Lung (tissue), 12 donors: Measurements from ENCODE around the gene AGBL3. TPM values are rescaled to one million over a fixed set of nuclear protein-coding genes. Genes with fewer than 3 reads are reported as not detected.

Experiments used
- ATAC-seq: fragments of 200-7000 bp; cut with Tn5 transposase; one replicate; pipeline ENCODE4 v1.9.1; 2020; ENCODE audit warnings: moderate number of reproducible peaks; ENCODE audit not compliant: insufficient read depth, low FRiP score
- DNase-seq, 3 donors: peaks; one replicate each; pipeline ENCODE4 v3.0.0-alpha.2; 2013 to 2017
- H3K27ac ChIP-seq, 2 donors: one replicate each; pipeline ENCODE4 v1.5.1; 2013; ENCODE audit warnings: mild to moderate bottlenecking in 2 of 2, moderate library complexity in 2 of 2, control low read depth in 1 of 2, inconsistent platforms in 1 of 2, low read depth in 1 of 2, low read length in 1 of 2
- H3K27me3 ChIP-seq, 3 donors: one replicate each; pipeline ENCODE4 v1.5.1; 2013; ENCODE audit warnings: low read length in 2 of 3; ENCODE audit not compliant: control insufficient read depth in 3 of 3, insufficient read depth in 3 of 3
- H3K36me3 ChIP-seq, 4 donors: one replicate each; pipeline ENCODE4 v1.5.1; 2013; ENCODE audit warnings: low read length in 4 of 4, mild to moderate bottlenecking in 1 of 4, moderate library complexity in 1 of 4; ENCODE audit not compliant: control insufficient read depth in 4 of 4, insufficient read depth in 4 of 4
- H3K4me1 ChIP-seq, 5 donors: one replicate each; pipeline ENCODE4 v1.5.1; 2013; ENCODE audit warnings: low read length in 5 of 5, mild to moderate bottlenecking in 2 of 5, moderate library complexity in 1 of 5; ENCODE audit not compliant: control insufficient read depth in 5 of 5, insufficient read depth in 5 of 5
- H3K4me3 ChIP-seq: one replicate; pipeline ENCODE4 v1.5.1; 2013; ENCODE audit warnings: mild to moderate bottlenecking, control low read depth, moderate library complexity
- H3K9ac ChIP-seq, 2 donors: one replicate each; pipeline ENCODE4 v1.5.1; 2013; ENCODE audit warnings: low read length in 2 of 2, control low read depth in 1 of 2; ENCODE audit not compliant: insufficient read depth in 1 of 2
- H3K9me3 ChIP-seq, 4 donors: one replicate each; pipeline ENCODE4 v1.5.1; 2013; ENCODE audit warnings: low read length in 3 of 4, mild to moderate bottlenecking in 1 of 4, moderate library complexity in 1 of 4; ENCODE audit not compliant: control insufficient read depth in 4 of 4, insufficient read depth in 3 of 4
- WGBS, 2 donors: extraction: QIAGEN DNeasy Blood & Tissue Kit; methylation state at CpG; one replicate each; pipeline ENCODE4 v1.1.7; 2013; 5-methylcytosine and 5-hydroxymethylcytosine counted together
- polyA plus RNA-seq, 2 donors: library from polyadenylated mRNA; stranded (reverse); fragments of 200-250 nt; gene quantifications; one replicate each; pipeline ENCODE4 v1.2.1, GENCODE V29; 2013
- total RNA-seq, 2 donors: library from RNA; depleted of rRNA in 1 of 2; stranded (reverse); fragments of >200 nt in 1 of 2; gene quantifications; one replicate each; pipeline ENCODE4 v1.2.1, GENCODE V29; 2014 to 2021
- TF ChIP-seq, protein P1 (sequence below): IDR thresholded peaks from 2 replicates; pipeline ENCODE4 v1.5.1; 2012; ENCODE audit warnings: mild to moderate bottlenecking; ENCODE audit errors: control extremely low read depth, extremely low read depth
- donor health status: control.
- donor health status: control.
- donor health status: Bipolar disorder and iron deficiency.
- donor health status: healthy.
- donor health status: DM: yes; HTN: yes; CAD: no.

Gene AGBL3
- total and polyA plus RNA-seq, 4 donors: 1.3 to 5.2 (median 2.8) TPM

DNA sequence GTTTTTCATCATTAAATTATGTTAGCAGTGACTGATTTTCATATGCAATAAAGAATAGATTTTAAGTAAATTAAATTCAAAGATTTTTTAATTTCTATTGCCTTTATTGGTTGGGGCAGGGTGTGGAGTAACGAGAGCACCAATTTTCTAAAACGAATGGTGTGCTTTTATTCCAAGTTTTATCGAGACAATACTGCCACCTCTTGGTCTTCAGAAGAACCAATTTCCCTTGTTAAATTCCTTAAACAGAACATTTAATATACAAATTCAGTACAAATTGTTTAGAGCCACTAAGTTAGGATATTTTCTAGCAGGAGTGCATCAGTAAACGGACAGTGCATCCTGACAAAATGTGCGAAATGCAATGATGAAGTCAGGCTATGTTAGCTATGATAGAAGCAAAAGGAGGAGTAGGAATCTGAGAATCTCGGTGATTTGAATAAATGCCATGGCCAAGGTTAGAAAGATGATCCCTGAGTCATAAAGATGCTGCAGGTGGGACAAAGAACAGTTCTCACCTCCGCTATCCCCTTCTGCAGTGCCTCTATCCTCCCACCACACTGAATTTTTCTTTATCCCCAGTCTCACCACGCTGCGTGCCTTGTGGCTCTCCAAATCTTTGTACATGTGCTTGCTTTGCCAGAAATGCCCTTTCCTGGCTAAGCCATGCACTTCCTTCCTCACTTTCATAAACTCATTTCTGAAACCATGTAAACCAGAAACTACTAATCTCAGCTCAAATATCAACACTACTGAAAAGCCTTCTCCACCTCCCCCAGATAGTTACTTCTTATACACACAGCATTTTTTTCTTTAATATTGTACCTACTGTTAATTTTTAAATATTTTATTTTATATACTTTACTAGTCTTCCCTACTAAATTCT is 31.9 kb upstream of the AGBL3 start:
- Histone ChIP-seq H3K4me3 (no peak overlapping the region), H3K27me3 (no peaks in the 10 kb centered on the region), H3K4me1 (no peaks in the 10 kb centered on the region), H3K27ac (peak overlapping the region in 1 of 2 donors; percentile 40), H3K9ac (no peak overlapping the region), H3K9me3 (no peaks in the 10 kb centered on the region), H3K36me3 (peaks cover 20 to 54% (median 24%) of the 10 kb centered on the region in 4 donors)
- DNase-seq: peak in 2 of 3 donors; percentile 44 to 57
- WGBS, 2 donors: 40 to 50% methylated on average over 9 of the region's 9 CpGs
- ATAC-seq: no peak
- TF ChIP-seq, protein P1, sequence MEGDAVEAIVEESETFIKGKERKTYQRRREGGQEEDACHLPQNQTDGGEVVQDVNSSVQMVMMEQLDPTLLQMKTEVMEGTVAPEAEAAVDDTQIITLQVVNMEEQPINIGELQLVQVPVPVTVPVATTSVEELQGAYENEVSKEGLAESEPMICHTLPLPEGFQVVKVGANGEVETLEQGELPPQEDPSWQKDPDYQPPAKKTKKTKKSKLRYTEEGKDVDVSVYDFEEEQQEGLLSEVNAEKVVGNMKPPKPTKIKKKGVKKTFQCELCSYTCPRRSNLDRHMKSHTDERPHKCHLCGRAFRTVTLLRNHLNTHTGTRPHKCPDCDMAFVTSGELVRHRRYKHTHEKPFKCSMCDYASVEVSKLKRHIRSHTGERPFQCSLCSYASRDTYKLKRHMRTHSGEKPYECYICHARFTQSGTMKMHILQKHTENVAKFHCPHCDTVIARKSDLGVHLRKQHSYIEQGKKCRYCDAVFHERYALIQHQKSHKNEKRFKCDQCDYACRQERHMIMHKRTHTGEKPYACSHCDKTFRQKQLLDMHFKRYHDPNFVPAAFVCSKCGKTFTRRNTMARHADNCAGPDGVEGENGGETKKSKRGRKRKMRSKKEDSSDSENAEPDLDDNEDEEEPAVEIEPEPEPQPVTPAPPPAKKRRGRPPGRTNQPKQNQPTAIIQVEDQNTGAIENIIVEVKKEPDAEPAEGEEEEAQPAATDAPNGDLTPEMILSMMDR: peak; percentile 34

DNA sequence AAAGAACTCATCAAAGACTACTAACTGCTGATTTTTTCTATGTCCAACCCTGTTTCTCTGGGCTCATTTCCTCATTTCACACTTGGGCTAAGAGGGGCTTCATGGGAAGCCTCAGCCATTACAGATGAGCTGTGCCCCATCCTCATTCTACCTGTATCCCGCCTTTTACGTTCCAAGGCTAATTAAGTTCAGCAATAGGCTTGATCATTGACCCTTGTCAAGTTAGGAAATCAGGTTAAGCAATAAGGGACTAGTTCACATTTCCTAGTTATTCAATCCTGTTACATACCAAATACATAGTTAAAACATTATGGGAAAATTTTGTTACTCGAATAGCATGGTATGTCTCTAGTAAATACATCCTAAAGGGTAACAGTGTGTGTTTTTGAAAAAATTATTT is 29.3 kb upstream of the AGBL3 start:
- H3K4me1 ChIP-seq: no peaks in the 10 kb centered on the region
- no peak overlapping the region for H3K27ac ChIP-seq
- no peaks in the 10 kb centered on the region for H3K9me3 ChIP-seq
- H3K9ac ChIP-seq: no peak overlapping the region
- 91 to 95% methylated on average over 3 of the region's 3 CpGs for WGBS, 2 donors
- H3K27me3 ChIP-seq: no peaks in the 10 kb centered on the region
- DNase-seq (no peak), ATAC-seq (no peak)
- no peak overlapping the region for H3K4me3 ChIP-seq
- TF ChIP-seq, protein P1: no peak
- H3K36me3 ChIP-seq: peaks cover 18 to 52% (median 25%) of the 10 kb centered on the region in 4 donors

DNA sequence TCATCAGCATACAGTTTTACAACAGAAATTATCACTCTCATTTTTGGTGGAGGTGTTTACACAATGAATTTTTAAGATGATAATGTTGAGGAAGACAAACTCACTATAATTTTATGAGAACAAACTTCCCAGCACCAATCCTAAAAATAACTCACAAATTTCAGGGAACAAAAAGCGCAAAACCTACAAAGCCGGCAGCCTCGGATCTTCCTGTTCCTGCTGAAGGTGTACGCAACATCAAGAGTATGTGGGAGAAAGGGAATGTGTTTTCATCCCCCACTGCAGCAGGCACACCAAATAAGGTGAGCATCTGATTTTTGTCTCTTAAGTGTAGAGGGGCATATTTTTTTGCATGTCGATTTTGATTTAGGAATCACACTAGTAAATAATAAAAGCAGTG is 26.5 kb upstream of the AGBL3 start:
- peaks cover 16 to 64% (median 22%) of the 10 kb centered on the region in 4 donors for H3K36me3 ChIP-seq
- TF ChIP-seq, protein P1: no peak
- ATAC-seq: no peak

More for the DNA sequence above, 26.5 kb upstream of the AGBL3 start:
- Histone ChIP-seq H3K9me3 (no peaks in the 10 kb centered on the region), H3K27ac (no peak overlapping the region), H3K27me3 (no peaks in the 10 kb centered on the region), H3K4me1 (no peaks in the 10 kb centered on the region), H3K4me3 (no peak overlapping the region), H3K9ac (no peak overlapping the region)
- 95 to 96% methylated on average over 5 of the region's 5 CpGs for WGBS, 2 donors
- no peak for DNase-seq
